ENCODE measurements around the gene ANKZF1.

GRCh38 chr2:219247678-219248642 lies 18.4 kb downstream of the ANKZF1 start:
- TF ChIP-seq EZH2 (IDR thresholded peaks at IDR 0.05; ENCODE audit: insufficient read depth, poor library complexity, severe bottlenecking) (no peak), EZH2phosphoT487 (IDR thresholded peaks at IDR 0.05; ENCODE audit: insufficient read depth, low read depth) (no peak)
